Type B pancreatic cell (in vitro differentiated cells): ENCODE data around the gene NOA1. TPM values are rescaled to one million over a fixed set of nuclear protein-coding genes. Genes with fewer than 3 reads are reported as not detected.
"Not testable (repeated sequence)": the region's sequence is repeated elsewhere in the genome, so short reads cannot be mapped to it uniquely, and the experiment has no call there.

ENCODE experiments used
- DNase-seq: peaks from one replicate; pipeline ENCODE4 v3.0.0; 2021; ENCODE audit warnings: mixed read lengths; ENCODE audit not compliant: unreplicated experiment; ENCODE audit errors: extremely low spot score
- H3K27ac Mint-ChIP-seq: 2 replicates; pipeline ENCODE4 v1.8.0; 2021; ENCODE audit warnings: mild to moderate bottlenecking, mixed read lengths
- H3K27me3 Mint-ChIP-seq: 2 replicates; pipeline ENCODE4 v1.8.0; 2021; ENCODE audit warnings: mixed read lengths
- H3K36me3 Mint-ChIP-seq: 2 replicates; pipeline ENCODE4 v1.8.0; 2021; ENCODE audit warnings: mixed read lengths
- H3K4me1 Mint-ChIP-seq: one replicate; pipeline ENCODE4 v1.8.0; 2021; ENCODE audit warnings: mixed read lengths; ENCODE audit not compliant: unreplicated experiment
- H3K4me3 Mint-ChIP-seq: 2 replicates; pipeline ENCODE4 v1.8.0; 2021; ENCODE audit warnings: mild to moderate bottlenecking, mixed read lengths
- H3K9me3 Mint-ChIP-seq: 2 replicates; pipeline ENCODE4 v1.8.0; 2021; ENCODE audit warnings: mixed read lengths
- total RNA-seq: library from RNA; stranded (reverse); gene quantifications from 2 replicates; pipeline ENCODE4 v1.2.1, GENCODE V29; 2021; ENCODE audit warnings: low replicate concordance
- TF ChIP-seq, protein P1 (sequence below): fragments of 200-600 bp; sonication (generic); conservative IDR thresholded peaks from 2 replicates; pipeline ENCODE4 v1.5.0; 2021; ENCODE audit warnings: antibody characterized with exemption, mild to moderate bottlenecking

NOA1 gene
- total RNA-seq, 1 donor from 2014 or later: 23.2 TPM

DNA sequence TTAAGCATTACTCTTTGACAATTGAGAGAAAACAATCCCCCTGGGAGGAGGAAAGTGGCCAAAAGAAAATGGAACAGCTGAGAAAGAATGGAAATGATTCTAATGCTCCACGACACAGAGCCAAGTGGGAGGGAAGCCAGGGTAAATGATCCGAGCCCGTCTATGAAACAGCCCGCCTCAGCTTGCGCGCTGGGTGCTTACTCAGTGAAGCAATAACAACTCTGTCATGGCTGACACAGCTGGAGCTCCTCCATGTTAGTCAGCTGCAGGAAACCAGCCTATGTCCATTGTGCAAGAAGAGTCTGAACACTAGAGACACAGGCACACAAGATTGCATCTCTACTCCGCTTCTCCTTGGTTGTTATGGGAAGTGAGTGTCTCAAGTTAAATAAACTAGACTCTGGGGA, 19.3 kb downstream of the NOA1 start:
- Mint-ChIP-seq H3K9me3 (no peaks in the 10 kb centered on the region), H3K4me3 (no peak overlapping the region), H3K27ac (no peak overlapping the region), H3K4me1 (peaks cover 4% of the 10 kb centered on the region), H3K36me3 (peaks cover 11% of the 10 kb centered on the region), H3K27me3 (no peaks in the 10 kb centered on the region)
- no peak for DNase-seq
- TF ChIP-seq, protein P1, sequence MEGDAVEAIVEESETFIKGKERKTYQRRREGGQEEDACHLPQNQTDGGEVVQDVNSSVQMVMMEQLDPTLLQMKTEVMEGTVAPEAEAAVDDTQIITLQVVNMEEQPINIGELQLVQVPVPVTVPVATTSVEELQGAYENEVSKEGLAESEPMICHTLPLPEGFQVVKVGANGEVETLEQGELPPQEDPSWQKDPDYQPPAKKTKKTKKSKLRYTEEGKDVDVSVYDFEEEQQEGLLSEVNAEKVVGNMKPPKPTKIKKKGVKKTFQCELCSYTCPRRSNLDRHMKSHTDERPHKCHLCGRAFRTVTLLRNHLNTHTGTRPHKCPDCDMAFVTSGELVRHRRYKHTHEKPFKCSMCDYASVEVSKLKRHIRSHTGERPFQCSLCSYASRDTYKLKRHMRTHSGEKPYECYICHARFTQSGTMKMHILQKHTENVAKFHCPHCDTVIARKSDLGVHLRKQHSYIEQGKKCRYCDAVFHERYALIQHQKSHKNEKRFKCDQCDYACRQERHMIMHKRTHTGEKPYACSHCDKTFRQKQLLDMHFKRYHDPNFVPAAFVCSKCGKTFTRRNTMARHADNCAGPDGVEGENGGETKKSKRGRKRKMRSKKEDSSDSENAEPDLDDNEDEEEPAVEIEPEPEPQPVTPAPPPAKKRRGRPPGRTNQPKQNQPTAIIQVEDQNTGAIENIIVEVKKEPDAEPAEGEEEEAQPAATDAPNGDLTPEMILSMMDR: no peak

DNA sequence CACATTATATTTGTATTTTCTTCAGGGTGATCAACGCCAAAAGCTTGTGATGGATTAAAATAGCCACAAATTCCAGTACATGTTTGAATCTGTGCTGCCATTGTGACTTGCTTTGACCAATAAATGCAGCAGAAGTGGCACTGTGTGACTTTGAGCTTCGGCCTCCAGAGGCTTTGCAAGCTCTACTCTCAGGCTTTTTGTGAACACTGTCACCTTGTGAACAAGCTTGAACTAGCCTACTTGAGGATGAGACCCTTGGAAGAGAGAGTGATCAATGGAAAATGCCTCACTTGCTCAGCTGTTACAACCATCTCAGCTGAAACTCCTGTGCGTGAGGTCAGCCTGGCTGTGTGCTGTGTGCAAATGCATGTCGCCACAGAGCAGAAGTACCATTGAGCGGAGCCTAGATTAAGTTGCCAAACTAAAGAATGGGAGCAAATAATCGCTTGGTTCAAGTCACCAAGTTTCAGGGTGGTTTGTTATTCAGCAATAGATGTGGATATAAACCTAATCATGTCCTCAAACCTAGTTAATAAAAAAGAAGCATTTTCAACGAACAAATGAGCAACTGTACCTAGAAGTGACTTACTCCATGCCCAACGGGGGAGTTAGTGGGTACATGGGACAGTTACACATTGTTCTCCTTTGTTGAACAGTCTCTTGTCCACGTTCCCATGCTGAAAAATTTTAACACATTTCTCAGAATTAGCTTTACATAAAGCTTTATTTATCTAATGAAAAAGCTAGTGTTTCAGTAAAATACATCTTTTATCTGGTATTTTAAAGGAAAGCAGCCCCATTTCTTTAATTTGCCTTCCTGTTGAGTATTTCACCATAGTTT, 23.5 kb downstream of the NOA1 start:
- H3K27ac Mint-ChIP-seq: no peak overlapping the region
- no peak for DNase-seq
- peaks cover 4% of the 10 kb centered on the region for H3K4me1 Mint-ChIP-seq
- no peaks in the 10 kb centered on the region for H3K9me3 Mint-ChIP-seq
- no peaks in the 10 kb centered on the region for H3K36me3 Mint-ChIP-seq
- TF ChIP-seq, protein P1: no peak
- H3K4me3 Mint-ChIP-seq: no peak overlapping the region
- H3K27me3 Mint-ChIP-seq: no peaks in the 10 kb centered on the region

DNA sequence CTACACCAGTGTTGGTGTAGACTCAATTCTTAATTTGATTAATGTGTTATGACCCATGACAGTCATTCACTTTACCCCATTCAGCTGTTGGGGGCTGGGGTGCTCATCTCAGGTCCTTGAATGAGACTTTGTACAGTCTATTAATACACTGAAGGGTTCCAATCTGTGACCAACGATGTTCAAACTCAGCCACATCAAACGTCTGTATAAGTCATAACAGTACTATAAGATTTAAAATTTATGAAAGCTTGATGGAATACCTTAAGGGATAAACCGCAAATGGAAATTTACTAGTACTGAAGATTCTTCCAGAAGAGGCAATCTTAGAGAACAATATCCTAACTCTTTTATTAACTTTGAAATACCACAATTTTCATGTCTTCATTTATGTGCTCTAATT, 36.0 kb downstream of the NOA1 start:
- Mint-ChIP-seq H3K27ac (no peak overlapping the region), H3K9me3 (no peaks in the 10 kb centered on the region), H3K4me3 (no peak overlapping the region), H3K27me3 (no peaks in the 10 kb centered on the region), H3K4me1 (no peaks in the 10 kb centered on the region), H3K36me3 (peaks cover 18% of the 10 kb centered on the region)
- TF ChIP-seq, protein P1: no peak
- DNase-seq: no peak

DNA sequence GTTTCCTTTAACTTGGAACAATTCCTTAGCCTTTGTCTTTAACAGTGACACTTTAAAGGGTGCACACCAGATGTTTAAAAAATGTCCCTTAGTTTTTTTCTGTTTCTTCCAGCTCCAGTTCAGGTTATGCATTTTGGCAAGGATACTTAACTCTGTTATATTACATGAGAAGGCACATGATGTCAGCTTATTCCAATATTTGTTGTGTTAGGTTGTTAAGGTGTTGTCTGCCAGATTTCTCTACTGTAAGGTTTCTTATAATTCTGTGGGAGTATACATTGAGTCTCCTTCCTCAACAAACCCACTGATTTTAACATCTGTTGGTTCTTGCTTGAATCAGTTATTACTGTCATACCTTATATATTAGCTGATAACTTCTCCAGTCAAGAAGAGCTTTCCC, 36.4 kb downstream of the NOA1 start:
- no peak for DNase-seq
- Mint-ChIP-seq H3K4me1 (no peaks in the 10 kb centered on the region), H3K27ac (no peak overlapping the region), H3K4me3 (no peak overlapping the region), H3K9me3 (no peaks in the 10 kb centered on the region), H3K36me3 (peaks cover 18% of the 10 kb centered on the region), H3K27me3 (no peaks in the 10 kb centered on the region)
- TF ChIP-seq, protein P1: no peak

DNA sequence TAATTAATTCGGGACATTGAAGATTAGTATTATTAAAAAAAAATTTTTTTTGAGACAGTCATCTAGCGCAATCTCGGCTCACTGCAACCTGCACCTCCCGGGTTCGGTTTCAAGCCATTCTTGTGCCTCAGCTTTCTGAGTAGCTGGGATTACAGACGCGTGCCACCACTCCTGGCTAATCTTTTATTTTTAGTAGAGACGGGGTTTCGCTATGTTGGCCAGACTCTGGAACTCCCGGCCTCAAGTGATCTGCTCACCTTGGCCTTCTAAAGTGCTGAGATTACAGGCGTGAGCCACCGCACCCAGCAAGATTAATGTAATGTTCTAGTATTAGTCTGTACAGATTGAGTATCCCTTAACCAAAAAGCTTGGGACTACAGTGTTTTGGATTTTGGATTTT, 37.0 kb downstream of the NOA1 start:
- TF ChIP-seq, protein P1: no peak
- no peak for DNase-seq
- Mint-ChIP-seq H3K9me3 (no peaks in the 10 kb centered on the region), H3K36me3 (peaks cover 18% of the 10 kb centered on the region), H3K4me3 (no peak overlapping the region), H3K27ac (no peak overlapping the region), H3K27me3 (no peaks in the 10 kb centered on the region), H3K4me1 (no peaks in the 10 kb centered on the region)

DNA sequence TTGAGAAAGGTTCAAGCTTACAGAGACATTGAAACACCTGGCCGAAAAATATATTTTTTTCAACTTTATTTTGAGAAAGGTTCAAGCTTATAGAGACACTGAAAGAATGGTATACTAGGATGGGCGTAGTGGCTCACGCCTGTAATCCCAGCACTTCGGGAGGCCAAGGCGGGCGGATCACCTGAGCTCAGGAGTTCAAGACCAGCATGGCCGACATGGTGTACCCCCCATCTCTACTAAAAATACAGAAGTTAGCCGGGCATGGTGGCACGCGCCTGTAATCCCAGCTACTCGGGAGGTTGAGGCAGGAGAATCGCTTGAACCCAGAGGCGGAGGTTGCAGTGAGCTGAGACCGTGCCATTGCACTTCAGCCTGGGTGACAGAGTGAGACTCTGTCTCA, 37.6 kb downstream of the NOA1 start:
- not testable (repeated sequence) for H3K4me1 Mint-ChIP-seq, DNase-seq, H3K27ac Mint-ChIP-seq, H3K27me3 Mint-ChIP-seq, H3K4me3 Mint-ChIP-seq, H3K9me3 Mint-ChIP-seq
- peaks cover 18% of the 10 kb centered on the region for H3K36me3 Mint-ChIP-seq
